ENCODE results near the gene CLK2. TPM values are rescaled to one million over a fixed set of nuclear protein-coding genes. Genes with fewer than 3 reads are reported as not detected.
"Not testable (repeated sequence)": the region's sequence is repeated elsewhere in the genome, so short reads cannot be mapped to it uniquely, and the experiment has no call there.

The CLK2 gene
- total RNA-seq, 1 donor from 2014 or later, result 18.1 TPM

GRCh38 chr1:155236451-155236850 lies 36.9 kb downstream of the CLK2 start:
- no peak overlapping the region for H3K27ac ChIP-seq (replicated peaks)
- TF ChIP-seq CTCF (IDR thresholded peaks at IDR 0.05; ENCODE audit: borderline replicate concordance), result no peak
- DNase-seq, result no peak
- no peak overlapping the region for H3K4me3 ChIP-seq
- no peaks in the 10 kb centered on the region for H3K27me3 ChIP-seq (ENCODE audit: low read depth)
- peaks cover 31% of the 10 kb centered on the region for H3K36me3 ChIP-seq
- H3K9me3 ChIP-seq (replicated peaks), result no peaks in the 10 kb centered on the region
- intact Hi-C loops (cut with micrococcal nuclease), result no loop called here
- H3K4me1 ChIP-seq, result peaks cover 12% of the 10 kb centered on the region

GRCh38 chr1:155235375-155235774 lies 37.9 kb downstream of the CLK2 start:
- H3K4me1 ChIP-seq; H3K27me3 ChIP-seq (ENCODE audit: low read depth); intact Hi-C loops (cut with micrococcal nuclease); H3K27ac ChIP-seq (replicated peaks); H3K4me3 ChIP-seq; DNase-seq; H3K9me3 ChIP-seq (replicated peaks): not testable (repeated sequence)
- peaks cover 31% of the 10 kb centered on the region for H3K36me3 ChIP-seq

GRCh38 chr1:155233502-155233901 lies 39.8 kb downstream of the CLK2 start:
- H3K9me3 ChIP-seq (replicated peaks); H3K4me3 ChIP-seq; DNase-seq; intact Hi-C loops (cut with micrococcal nuclease); H3K27ac ChIP-seq (replicated peaks); H3K27me3 ChIP-seq (ENCODE audit: low read depth); H3K4me1 ChIP-seq: not testable (repeated sequence)
- peaks cover 23% of the 10 kb centered on the region for H3K36me3 ChIP-seq

GRCh38 chr1:155232001-155232978 lies 41.0 kb downstream of the CLK2 start:
- H3K9me3 ChIP-seq (replicated peaks); H3K27me3 ChIP-seq (ENCODE audit: low read depth); H3K4me3 ChIP-seq; DNase-seq; intact Hi-C loops (cut with micrococcal nuclease); H3K4me1 ChIP-seq: not testable (repeated sequence)
- peaks cover 17% of the 10 kb centered on the region for H3K36me3 ChIP-seq
- peak overlapping the region; percentile 30 for H3K27ac ChIP-seq (replicated peaks)

- H3K27ac ChIP-seq (replicated peaks); H3K9me3 ChIP-seq (replicated peaks); H3K36me3 ChIP-seq; H3K27me3 ChIP-seq (ENCODE audit: low read depth); H3K4me3 ChIP-seq; intact Hi-C loops (cut with micrococcal nuclease); DNase-seq: not testable (repeated sequence)
- H3K4me1 ChIP-seq, result peaks cover 16% of the 10 kb centered on the region
These were observed 42.0 kb downstream of the CLK2 start for GRCh38 chr1:155231302-155231701.

GRCh38 chr1:155228096-155228427 lies 45.2 kb downstream of the CLK2 start:
- no peak for DNase-seq
- H3K9me3 ChIP-seq (replicated peaks), result no peaks in the 10 kb centered on the region
- H3K27me3 ChIP-seq (ENCODE audit: low read depth), result no peaks in the 10 kb centered on the region
- peak overlapping the region; percentile 92 for H3K27ac ChIP-seq (replicated peaks)
- TF ChIP-seq CTCF (IDR thresholded peaks at IDR 0.05; ENCODE audit: borderline replicate concordance), result no peak
- H3K4me3 ChIP-seq, result peak overlapping the region; percentile 80
- intact Hi-C loops (cut with micrococcal nuclease), result no loop called here
- H3K36me3 ChIP-seq, result no peaks in the 10 kb centered on the region
- H3K4me1 ChIP-seq, result peaks cover 21% of the 10 kb centered on the region

- DNase-seq, result peak; percentile 99
- no peaks in the 10 kb centered on the region for H3K9me3 ChIP-seq (replicated peaks)
- H3K27me3 ChIP-seq (ENCODE audit: low read depth), result no peaks in the 10 kb centered on the region
- peak overlapping the region; percentile 92 for H3K27ac ChIP-seq (replicated peaks)
- no peak for TF ChIP-seq CTCF (IDR thresholded peaks at IDR 0.05; ENCODE audit: borderline replicate concordance)
- H3K36me3 ChIP-seq, result no peaks in the 10 kb centered on the region
- peak overlapping the region; percentile 80 for H3K4me3 ChIP-seq
- intact Hi-C loops (cut with micrococcal nuclease), result no loop called here
- peaks cover 21% of the 10 kb centered on the region for H3K4me1 ChIP-seq
These were observed 45.8 kb downstream of the CLK2 start for GRCh38 chr1:155227261-155228095.
